ENCODE data around the gene SELE.

The SELE gene

GRCh38 chr1:169733924-169734323, at the start of gene SELE:
SELE (minus strand) TSS chr1:169734079; CDS start chr1:169733612, 467 bp downstream.
- no peak for DNase-seq (ENCODE audit: low spot score)

GRCh38 chr1:169782596-169782995, 48.7 kb upstream of the SELE start:
- DNase-seq (ENCODE audit: low spot score): no peak

- no peak for DNase-seq (ENCODE audit: low spot score)
These were observed 46.1 kb upstream of the SELE start for GRCh38 chr1:169779970-169780369.

- DNase-seq (ENCODE audit: low spot score): no peak
These were observed 45.3 kb upstream of the SELE start for GRCh38 chr1:169779150-169779549.

- DNase-seq (ENCODE audit: low spot score): no peak
These were observed 42.6 kb upstream of the SELE start for GRCh38 chr1:169776440-169776839.

- no peak for DNase-seq (ENCODE audit: low spot score)
These were observed 34.3 kb upstream of the SELE start for GRCh38 chr1:169768161-169768560.

GRCh38 chr1:169765580-169766331, 31.9 kb upstream of the SELE start:
- DNase-seq (ENCODE audit: low spot score): no peak

- DNase-seq (ENCODE audit: low spot score): no peak
These were observed 31.0 kb upstream of the SELE start for GRCh38 chr1:169764919-169765318.

GRCh38 chr1:169762699-169763098, 28.8 kb upstream of the SELE start:
- DNase-seq (ENCODE audit: low spot score): no peak

- DNase-seq (ENCODE audit: low spot score): no peak
These were observed 25.2 kb upstream of the SELE start for GRCh38 chr1:169759038-169759437.

GRCh38 chr1:169753549-169753948, 19.7 kb upstream of the SELE start:
- DNase-seq (ENCODE audit: low spot score): no peak

- no peak for DNase-seq (ENCODE audit: low spot score)
These were observed 16.2 kb upstream of the SELE start for GRCh38 chr1:169750041-169750440.

- no peak for DNase-seq (ENCODE audit: low spot score)
These were observed 12.7 kb upstream of the SELE start for GRCh38 chr1:169746550-169746949.

- DNase-seq (ENCODE audit: low spot score): no peak
These were observed 11.4 kb upstream of the SELE start for GRCh38 chr1:169745015-169745861.

GRCh38 chr1:169741666-169742394, 8.0 kb upstream of the SELE start:
- no peak for DNase-seq (ENCODE audit: low spot score)

- DNase-seq (ENCODE audit: low spot score): no peak
These were observed 6.1 kb upstream of the SELE start for GRCh38 chr1:169739980-169740379.

- DNase-seq (ENCODE audit: low spot score): no peak
These were observed 2.4 kb downstream of the SELE start for GRCh38 chr1:169731446-169731845.

- DNase-seq (ENCODE audit: low spot score): no peak
These were observed 3.9 kb downstream of the SELE start for GRCh38 chr1:169729991-169730390.

GRCh38 chr1:169727307-169727706, 6.6 kb downstream of the SELE start:
- no peak for DNase-seq (ENCODE audit: low spot score)

GRCh38 chr1:169726851-169727250, 7.0 kb downstream of the SELE start:
- no peak for DNase-seq (ENCODE audit: low spot score)

- DNase-seq (ENCODE audit: low spot score): no peak
These were observed 7.9 kb downstream of the SELE start for GRCh38 chr1:169725930-169726329.

GRCh38 chr1:169724168-169724567, 9.7 kb downstream of the SELE start:
- no peak for DNase-seq (ENCODE audit: low spot score)

- DNase-seq (ENCODE audit: low spot score): no peak
These were observed 10.1 kb downstream of the SELE start for GRCh38 chr1:169723763-169724162.
